GM23248 (cell line): ENCODE measurements around the gene FEV. TPM values are rescaled to one million over a fixed set of nuclear protein-coding genes. Genes with fewer than 3 reads are reported as not detected.

ENCODE experiments used
- DNase-seq: peaks from one replicate; pipeline ENCODE4 v3.0.0-alpha.2; 2015
- H2AFZ ChIP-seq: fragments of 200-600 bp; sonication (generic); 2 replicates; pipeline ENCODE4 v1.6.1; 2016; ENCODE audit warnings: antibody characterized with exemption
- H3F3A ChIP-seq: fragments of 200-600 bp; sonication (generic); 2 replicates; pipeline ENCODE4 v1.6.1; 2016; ENCODE audit warnings: mild to moderate bottlenecking, antibody characterized with exemption, mixed run types; ENCODE audit not compliant: insufficient read depth
- H3K27ac ChIP-seq: fragments of 200-600 bp; sonication (generic); 2 replicates; pipeline ENCODE4 v1.5.1; 2016; ENCODE audit warnings: mild to moderate bottlenecking
- H3K27me3 ChIP-seq: fragments of 200-600 bp; sonication (generic); replicated peaks from 2 replicates; pipeline ENCODE4 v1.6.1; 2016; ENCODE audit warnings: mild to moderate bottlenecking; ENCODE audit not compliant: insufficient read depth
- H3K36me3 ChIP-seq: fragments of 200-600 bp; sonication (generic); 2 replicates; pipeline ENCODE4 v1.6.1; 2016; ENCODE audit warnings: low read depth, mild to moderate bottlenecking
- H3K4me1 ChIP-seq: fragments of 200-600 bp; sonication (generic); 2 replicates; pipeline ENCODE4 v1.6.1; 2016; ENCODE audit warnings: mild to moderate bottlenecking; ENCODE audit not compliant: insufficient read depth
- H3K4me2 ChIP-seq: fragments of 200-600 bp; sonication (generic); one replicate; pipeline ENCODE4 v1.6.1; 2016; ENCODE audit warnings: mild to moderate bottlenecking; ENCODE audit not compliant: unreplicated experiment
- H3K4me3 ChIP-seq: fragments of 200-600 bp; sonication (generic); 2 replicates; pipeline ENCODE4 v1.5.1; 2016; ENCODE audit warnings: mild to moderate bottlenecking
- H3K79me2 ChIP-seq: fragments of 200-600 bp; sonication (generic); 2 replicates; pipeline ENCODE4 v1.6.1; 2016; ENCODE audit warnings: mild to moderate bottlenecking; ENCODE audit not compliant: insufficient read depth
- H3K9ac ChIP-seq: fragments of 200-600 bp; sonication (generic); 2 replicates; pipeline ENCODE4 v1.6.1; 2016; ENCODE audit warnings: mild to moderate bottlenecking
- H3K9me2 ChIP-seq: fragments of 200-600 bp; sonication (generic); 2 replicates; pipeline ENCODE4 v1.6.1; 2016; ENCODE audit warnings: mixed run types, mild to moderate bottlenecking, moderate library complexity; ENCODE audit not compliant: insufficient read depth
- H3K9me3 ChIP-seq: fragments of 200-600 bp; sonication (generic); one replicate; pipeline ENCODE4 v1.6.1; 2017; ENCODE audit warnings: low read depth
- H4K20me1 ChIP-seq: fragments of 200-600 bp; sonication (generic); 2 replicates; pipeline ENCODE4 v1.6.0; 2016; ENCODE audit not compliant: insufficient read depth
- EZH2 ChIP-seq: fragments of 200-600 bp; sonication (generic); IDR thresholded peaks from 2 replicates; pipeline ENCODE4 v1.6.1; 2018; ENCODE audit warnings: antibody characterized with exemption, mild to moderate bottlenecking; ENCODE audit not compliant: insufficient read depth, poor library complexity, severe bottlenecking
- EZH2phosphoT487 ChIP-seq: fragments of 200-600 bp; sonication (generic); IDR thresholded peaks from 2 replicates; pipeline ENCODE4 v1.6.1; 2018; ENCODE audit warnings: antibody characterized with exemption, moderate library complexity, mild to moderate bottlenecking, low read depth; ENCODE audit not compliant: insufficient read depth
- WGBS, 2 experiments: methylation state at CpG; one replicate each; pipeline ENCODE4 v1.1.6; 2015 to 2017; ENCODE audit warnings: low lambda C conversion rate in 2 of 2, low coverage in 1 of 2; ENCODE audit errors: missing lambda C conversion rate in 2 of 2; 5-methylcytosine and 5-hydroxymethylcytosine counted together
- in situ Hi-C: fragments of 300-500 bp; cut with MboI; formaldehyde crosslinking; loops from 2 replicates; pipeline ENCODE4 v1.15.0; 2020
- polyA plus RNA-seq: library from polyadenylated mRNA; unstranded; fragments of >200 nt; fragmentation: Nextera tagmentation; extraction: Ambion mirVana; gene quantifications from 2 replicates; pipeline ENCODE4 v1.2.1, GENCODE V29; 2016
- total RNA-seq: library from RNA; depleted of rRNA; stranded (reverse); fragments of >200 nt; shearing (Covaris generic); gene quantifications from 2 replicates; pipeline ENCODE4 v1.2.3, GENCODE V29; 2014

Gene FEV
- total and polyA plus RNA-seq, 2 experiments from 2014 or later, result not detected

DNA sequence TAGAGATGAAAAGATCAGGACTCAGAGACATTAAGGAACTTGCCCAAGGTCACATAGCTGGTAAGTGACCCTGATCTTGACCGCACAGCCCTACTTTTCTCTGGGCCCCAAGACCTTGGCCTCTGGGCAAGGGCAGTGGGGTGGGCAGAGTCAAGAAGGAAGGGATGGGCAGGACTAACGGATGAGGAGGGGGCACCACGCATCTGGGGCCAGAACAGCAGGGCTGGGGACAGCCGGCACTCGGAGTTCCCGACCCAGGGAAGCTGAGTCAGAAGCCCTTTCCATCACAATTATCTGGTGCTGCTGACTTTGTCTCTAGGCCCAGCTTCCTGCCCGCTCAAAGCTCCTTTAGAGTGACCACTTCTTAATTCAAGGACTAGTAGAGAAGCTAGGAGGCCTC lies 42.0 kb upstream of the FEV start:
- in situ Hi-C loops, result no loop called here

DNA sequence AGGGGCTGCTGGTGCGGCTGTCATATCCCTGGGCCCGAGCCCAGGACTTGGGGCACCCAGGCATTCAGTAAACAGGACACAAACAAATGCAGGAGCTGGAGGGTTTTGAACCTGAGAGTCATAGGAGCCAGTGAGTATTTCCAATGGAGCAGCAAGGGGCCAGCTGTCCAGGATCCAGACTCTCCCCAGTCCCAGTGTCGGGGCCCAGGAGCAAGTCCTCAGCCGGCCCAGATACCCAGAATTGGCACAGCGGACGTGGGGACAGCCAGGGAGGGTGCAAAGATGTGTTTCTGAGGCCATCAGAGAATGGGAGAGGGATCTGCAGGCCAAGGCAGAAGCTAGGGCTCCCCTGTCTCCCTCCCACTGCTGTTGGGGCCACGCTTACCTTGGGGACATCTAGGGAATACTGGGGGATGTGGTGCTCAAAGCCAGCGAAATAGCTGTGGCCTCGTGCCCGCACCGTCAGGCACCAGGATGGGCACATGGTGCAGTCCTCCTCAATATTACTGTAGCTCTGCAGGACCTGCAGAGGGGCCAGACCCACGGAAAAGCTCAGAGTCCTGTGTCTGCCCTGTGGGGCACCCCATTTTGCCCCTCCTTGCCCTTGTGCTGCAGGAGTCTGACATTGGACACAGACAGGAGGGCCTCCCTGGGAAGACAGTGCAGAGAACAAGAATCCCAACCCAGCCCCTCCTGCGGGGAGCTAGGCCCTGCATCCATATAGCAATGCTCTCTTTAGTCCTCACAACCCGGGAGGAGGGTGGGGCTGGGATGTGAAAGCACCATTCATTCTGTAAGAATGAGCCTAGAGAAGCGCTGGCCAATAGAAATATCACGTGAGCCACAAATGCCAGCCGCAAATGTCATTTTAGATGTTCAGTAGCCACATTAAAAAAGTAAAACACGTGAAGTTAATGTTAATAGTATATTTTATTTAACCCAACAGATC lies 40.9 kb upstream of the FEV start:
- no peaks in the 10 kb centered on the region for H3K4me1 ChIP-seq
- no peaks in the 10 kb centered on the region for H3K9me3 ChIP-seq
- in situ Hi-C loops, result no loop called here
- no peak overlapping the region for H3K4me2 ChIP-seq
- H3K9me2 ChIP-seq, result no peaks in the 10 kb centered on the region
- peak; percentile 14 for DNase-seq
- no peak overlapping the region for H3K4me3 ChIP-seq
- WGBS, 2 experiments, result 58 to 64% methylated on average over 18 of the region's 18 CpGs
- H3K9ac ChIP-seq, result no peak overlapping the region
- no peak overlapping the region for H3K27ac ChIP-seq
- no peak overlapping the region for H2AFZ ChIP-seq
- TF ChIP-seq EZH2phosphoT487 (no peak), EZH2 (no peak)
- H4K20me1 ChIP-seq, result no peaks in the 10 kb centered on the region
- H3K36me3 ChIP-seq, result no peaks in the 10 kb centered on the region
- H3K79me2 ChIP-seq, result no peaks in the 10 kb centered on the region
- no peaks in the 10 kb centered on the region for H3F3A ChIP-seq
- H3K27me3 ChIP-seq, result peaks cover 24% of the 10 kb centered on the region

More for the DNA sequence above, 42.0 kb upstream of the FEV start:
- H2AFZ ChIP-seq, result no peak overlapping the region
- no peaks in the 10 kb centered on the region for H3K9me3 ChIP-seq
- no peaks in the 10 kb centered on the region for H4K20me1 ChIP-seq
- no peaks in the 10 kb centered on the region for H3K79me2 ChIP-seq
- H3K36me3 ChIP-seq, result no peaks in the 10 kb centered on the region
- no peak overlapping the region for H3K4me3 ChIP-seq
- H3K4me1 ChIP-seq, result no peaks in the 10 kb centered on the region
- 54 to 64% methylated on average over 7 of the region's 7 CpGs for WGBS, 2 experiments
- DNase-seq, result no peak
- H3K9ac ChIP-seq, result no peak overlapping the region
- no peaks in the 10 kb centered on the region for H3K9me2 ChIP-seq
- H3K4me2 ChIP-seq, result no peak overlapping the region
- H3F3A ChIP-seq, result no peaks in the 10 kb centered on the region
- peaks cover 24% of the 10 kb centered on the region for H3K27me3 ChIP-seq
- no peak for TF ChIP-seq EZH2phosphoT487
- TF ChIP-seq EZH2, result no peak
- no peak overlapping the region for H3K27ac ChIP-seq

DNA sequence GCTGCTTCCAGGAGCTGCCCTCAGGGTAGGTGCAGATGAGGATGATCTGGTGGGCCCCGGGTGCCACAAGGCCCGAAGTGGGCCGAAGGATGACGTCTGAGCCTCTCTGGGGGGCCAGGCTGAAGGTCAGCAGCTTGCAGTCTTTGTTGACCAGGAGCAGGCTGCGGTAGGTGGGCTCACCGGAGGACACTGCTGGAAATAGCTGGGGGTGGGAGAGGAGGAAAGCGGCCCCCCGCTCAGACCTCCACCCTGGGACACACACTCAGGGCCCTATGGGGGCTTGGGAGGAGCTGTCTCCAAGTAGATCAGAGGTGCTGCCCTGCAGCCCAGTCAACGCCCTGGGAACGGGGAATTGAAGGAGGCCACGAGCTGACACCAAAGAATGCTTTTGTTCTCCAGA lies 39.1 kb upstream of the FEV start:
- H3F3A ChIP-seq, result no peaks in the 10 kb centered on the region
- TF ChIP-seq EZH2 (no peak), EZH2phosphoT487 (no peak)
- H4K20me1 ChIP-seq, result no peaks in the 10 kb centered on the region
- no peaks in the 10 kb centered on the region for H3K36me3 ChIP-seq
- DNase-seq, result no peak
- H3K4me1 ChIP-seq, result no peaks in the 10 kb centered on the region
- no peak overlapping the region for H3K9ac ChIP-seq
- H3K4me3 ChIP-seq, result no peak overlapping the region
- in situ Hi-C loops, result no loop called here
- no peak overlapping the region for H2AFZ ChIP-seq
- no peaks in the 10 kb centered on the region for H3K9me2 ChIP-seq
- no peak overlapping the region for H3K27ac ChIP-seq
- H3K27me3 ChIP-seq, result peaks cover 29% of the 10 kb centered on the region
- no peaks in the 10 kb centered on the region for H3K79me2 ChIP-seq
- no peak overlapping the region for H3K4me2 ChIP-seq
- WGBS, 2 experiments, result 36 to 47% methylated on average over 11 of the region's 11 CpGs
- H3K9me3 ChIP-seq, result no peaks in the 10 kb centered on the region

DNA sequence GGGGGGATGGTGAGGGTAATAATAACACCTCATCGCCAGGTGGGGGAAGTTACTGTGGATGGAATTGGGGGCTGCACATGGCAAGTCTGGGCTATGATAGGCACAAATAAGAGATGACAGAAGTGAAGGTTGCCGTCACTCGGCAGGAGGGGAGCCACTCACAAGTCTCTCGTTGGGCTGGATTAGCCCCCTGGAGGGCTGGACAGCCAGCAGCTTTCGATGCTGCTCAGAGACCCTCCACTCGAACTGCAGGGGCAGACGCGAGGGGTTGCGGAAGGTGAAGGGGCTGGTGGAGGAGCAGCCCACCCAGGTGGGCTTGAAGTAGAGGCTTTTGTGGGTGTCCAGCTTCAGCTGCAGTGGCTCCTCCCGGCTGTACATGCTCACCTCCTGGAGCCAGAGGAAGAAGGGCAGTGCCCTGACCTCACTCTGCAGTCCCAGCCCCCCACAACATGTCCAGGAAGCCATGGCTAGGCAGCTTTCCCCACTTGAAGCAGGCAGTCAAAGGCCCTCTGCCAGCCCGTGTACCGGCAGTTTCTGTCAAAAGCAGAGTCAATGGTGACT lies 38.1 kb upstream of the FEV start:
- H3K9me2 ChIP-seq, result no peaks in the 10 kb centered on the region
- in situ Hi-C loops, result no loop called here
- TF ChIP-seq EZH2phosphoT487, result no peak
- TF ChIP-seq EZH2, result no peak
- no peaks in the 10 kb centered on the region for H3K9me3 ChIP-seq
- no peak for DNase-seq
- no peak overlapping the region for H3K4me3 ChIP-seq
- no peak overlapping the region for H3K4me2 ChIP-seq
- WGBS, 2 experiments, result 69 to 72% methylated on average over 12 of the region's 12 CpGs
- H3K27ac ChIP-seq, result no peak overlapping the region
- no peak overlapping the region for H2AFZ ChIP-seq
- H3K4me1 ChIP-seq, result no peaks in the 10 kb centered on the region
- no peak overlapping the region for H3K9ac ChIP-seq
- no peaks in the 10 kb centered on the region for H3K36me3 ChIP-seq
- no peaks in the 10 kb centered on the region for H4K20me1 ChIP-seq
- no peaks in the 10 kb centered on the region for H3K79me2 ChIP-seq
- H3K27me3 ChIP-seq, result peaks cover 34% of the 10 kb centered on the region
- no peaks in the 10 kb centered on the region for H3F3A ChIP-seq
